Esophagus squamous epithelium (tissue), 4 donors: ENCODE measurements around the gene TXNDC11.

Experiments used
- POLR2A ChIP-seq, 4 donors: fragments of 450-650 bp; IDR thresholded peaks; one replicate each; pipeline ENCODE4 v1.6.1; 2017; ENCODE audit warnings: antibody characterized with exemption in 4 of 4, mild to moderate bottlenecking in 4 of 4, moderate library complexity in 3 of 4
- TF ChIP-seq, protein P1 (sequence below), 6 experiments: fragments of 450-650 bp in 4 of 6; fragments of 200-600 bp in 2 of 6; sonication (generic) in 2 of 6; IDR thresholded peaks; one replicate each; pipeline ENCODE4 v1.5.1; 2016 to 2019; ENCODE audit warnings: antibody characterized with exemption in 6 of 6, mild to moderate bottlenecking in 4 of 6, moderate library complexity in 4 of 6

- TF ChIP-seq, protein P1, sequence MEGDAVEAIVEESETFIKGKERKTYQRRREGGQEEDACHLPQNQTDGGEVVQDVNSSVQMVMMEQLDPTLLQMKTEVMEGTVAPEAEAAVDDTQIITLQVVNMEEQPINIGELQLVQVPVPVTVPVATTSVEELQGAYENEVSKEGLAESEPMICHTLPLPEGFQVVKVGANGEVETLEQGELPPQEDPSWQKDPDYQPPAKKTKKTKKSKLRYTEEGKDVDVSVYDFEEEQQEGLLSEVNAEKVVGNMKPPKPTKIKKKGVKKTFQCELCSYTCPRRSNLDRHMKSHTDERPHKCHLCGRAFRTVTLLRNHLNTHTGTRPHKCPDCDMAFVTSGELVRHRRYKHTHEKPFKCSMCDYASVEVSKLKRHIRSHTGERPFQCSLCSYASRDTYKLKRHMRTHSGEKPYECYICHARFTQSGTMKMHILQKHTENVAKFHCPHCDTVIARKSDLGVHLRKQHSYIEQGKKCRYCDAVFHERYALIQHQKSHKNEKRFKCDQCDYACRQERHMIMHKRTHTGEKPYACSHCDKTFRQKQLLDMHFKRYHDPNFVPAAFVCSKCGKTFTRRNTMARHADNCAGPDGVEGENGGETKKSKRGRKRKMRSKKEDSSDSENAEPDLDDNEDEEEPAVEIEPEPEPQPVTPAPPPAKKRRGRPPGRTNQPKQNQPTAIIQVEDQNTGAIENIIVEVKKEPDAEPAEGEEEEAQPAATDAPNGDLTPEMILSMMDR (IDR thresholded peaks at IDR 0.05), result no peak
- no peak for TF ChIP-seq POLR2A (IDR thresholded peaks at IDR 0.05)
Measured at GRCh38 chr16:11727796-11728543, 14.7 kb downstream of the TXNDC11 start.
